Nephron (organoid): ENCODE measurements around the gene TMEM132A.

Source experiments
- H3K27ac Mint-ChIP-seq, 3 experiments: 2 replicates each; pipeline ENCODE4 v1.8.0; 2020; ENCODE audit warnings: mixed read lengths in 3 of 3, mild to moderate bottlenecking in 2 of 3, moderate library complexity in 1 of 3
- H3K27me3 Mint-ChIP-seq: 2 replicates; pipeline ENCODE4 v1.8.0; 2021; ENCODE audit warnings: low read depth, mild to moderate bottlenecking, moderate library complexity, mixed read lengths
- H3K36me3 Mint-ChIP-seq: 2 replicates; pipeline ENCODE4 v1.8.0; 2020; ENCODE audit warnings: low read depth, mixed read lengths
- H3K4me1 Mint-ChIP-seq: 2 replicates; pipeline ENCODE4 v1.8.0; 2020; ENCODE audit warnings: mixed read lengths
- H3K4me3 Mint-ChIP-seq, 3 experiments: 2 replicates each; pipeline ENCODE4 v1.8.0; 2020; ENCODE audit warnings: mild to moderate bottlenecking in 3 of 3, mixed read lengths in 3 of 3, moderate library complexity in 2 of 3
- H3K9me3 Mint-ChIP-seq: 2 replicates; pipeline ENCODE4 v1.8.0; 2020; ENCODE audit warnings: mixed read lengths
- TF ChIP-seq, protein P1 (sequence below), 3 experiments: fragments of 200-600 bp; sonication (generic); IDR thresholded peaks; one replicate each; pipeline ENCODE4 v1.5.0; 2021; ENCODE audit warnings: antibody characterized with exemption in 3 of 3; ENCODE audit not compliant: unreplicated experiment in 3 of 3

The TMEM132A gene

DNA sequence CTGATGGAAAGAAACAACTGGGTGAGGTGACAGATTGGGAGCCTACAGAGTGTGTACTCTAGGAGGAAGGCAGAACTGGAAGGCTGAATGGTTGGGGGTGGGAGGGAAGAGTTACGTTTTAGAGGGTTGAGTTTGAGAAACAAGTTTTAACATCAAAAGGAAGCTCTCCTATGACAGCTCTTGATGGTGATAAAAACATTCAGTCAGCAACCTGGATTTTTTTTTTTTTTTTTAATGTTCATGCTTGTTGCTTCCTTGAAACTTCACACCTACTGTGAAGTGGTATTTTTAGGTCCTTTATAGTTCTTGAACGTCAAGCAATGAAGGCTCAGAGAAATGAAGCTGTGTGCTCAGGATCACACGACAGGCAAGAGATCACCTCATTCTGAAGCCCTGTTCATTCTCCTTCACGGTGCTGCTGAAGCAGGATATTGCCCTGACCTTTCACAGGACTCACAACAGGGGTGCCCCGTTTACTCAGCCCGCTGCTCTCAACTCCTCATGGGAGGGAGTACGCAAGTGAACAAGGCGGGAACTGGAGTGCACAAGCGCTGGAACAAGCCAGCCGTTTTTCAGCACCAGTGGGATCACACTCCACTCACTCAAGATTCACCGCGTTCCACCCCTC, 11.9 kb upstream of the TMEM132A start:
- H3K27me3 Mint-ChIP-seq: peaks cover 5% of the 10 kb centered on the region
- H3K4me3 Mint-ChIP-seq: peak overlapping the region; percentile 79 to 97 (median 95)
- TF ChIP-seq, protein P1, sequence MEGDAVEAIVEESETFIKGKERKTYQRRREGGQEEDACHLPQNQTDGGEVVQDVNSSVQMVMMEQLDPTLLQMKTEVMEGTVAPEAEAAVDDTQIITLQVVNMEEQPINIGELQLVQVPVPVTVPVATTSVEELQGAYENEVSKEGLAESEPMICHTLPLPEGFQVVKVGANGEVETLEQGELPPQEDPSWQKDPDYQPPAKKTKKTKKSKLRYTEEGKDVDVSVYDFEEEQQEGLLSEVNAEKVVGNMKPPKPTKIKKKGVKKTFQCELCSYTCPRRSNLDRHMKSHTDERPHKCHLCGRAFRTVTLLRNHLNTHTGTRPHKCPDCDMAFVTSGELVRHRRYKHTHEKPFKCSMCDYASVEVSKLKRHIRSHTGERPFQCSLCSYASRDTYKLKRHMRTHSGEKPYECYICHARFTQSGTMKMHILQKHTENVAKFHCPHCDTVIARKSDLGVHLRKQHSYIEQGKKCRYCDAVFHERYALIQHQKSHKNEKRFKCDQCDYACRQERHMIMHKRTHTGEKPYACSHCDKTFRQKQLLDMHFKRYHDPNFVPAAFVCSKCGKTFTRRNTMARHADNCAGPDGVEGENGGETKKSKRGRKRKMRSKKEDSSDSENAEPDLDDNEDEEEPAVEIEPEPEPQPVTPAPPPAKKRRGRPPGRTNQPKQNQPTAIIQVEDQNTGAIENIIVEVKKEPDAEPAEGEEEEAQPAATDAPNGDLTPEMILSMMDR (IDR thresholded peaks at IDR 0.05; ENCODE audit: unreplicated experiment in 3 of 3): no peak
- H3K4me1 Mint-ChIP-seq: peaks cover 48% of the 10 kb centered on the region
- no peaks in the 10 kb centered on the region for H3K9me3 Mint-ChIP-seq
- H3K36me3 Mint-ChIP-seq: peaks cover 3% of the 10 kb centered on the region
- peak overlapping the region; percentile 89 to 97 (median 97) for H3K27ac Mint-ChIP-seq

DNA sequence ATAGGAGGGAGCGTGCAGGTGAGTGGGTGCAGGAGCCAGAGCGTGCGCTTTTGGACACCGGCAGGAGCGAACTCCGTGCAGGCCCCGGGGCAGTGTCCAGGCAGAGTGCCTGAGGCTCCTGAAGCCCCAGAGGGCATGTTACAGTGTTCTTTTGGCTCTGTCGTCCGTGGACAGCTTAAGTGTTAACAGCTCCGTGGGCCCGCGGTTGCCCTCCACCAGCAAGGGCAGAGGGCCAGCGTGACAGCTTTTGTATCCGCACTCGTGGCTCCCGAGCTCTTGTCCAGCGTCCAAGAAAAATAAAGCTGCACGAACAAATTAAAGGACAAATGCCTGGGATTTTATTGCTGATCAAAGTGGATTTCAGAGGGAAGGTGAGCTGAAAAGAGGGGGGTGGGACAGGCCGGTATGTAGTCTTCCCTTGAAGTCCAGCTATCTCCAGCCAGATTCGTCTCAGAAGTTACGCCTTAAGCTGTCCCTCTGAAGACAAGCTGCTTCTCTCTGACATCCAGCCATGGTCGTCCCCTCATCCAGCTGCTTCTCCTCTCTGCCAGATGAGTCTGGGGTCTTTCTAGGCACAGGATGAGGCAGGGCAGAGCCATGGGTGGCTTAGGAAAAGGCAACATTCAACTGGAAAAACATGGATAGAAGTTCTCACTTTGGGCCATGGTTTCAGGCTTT, 11.3 kb upstream of the TMEM132A start:
- Mint-ChIP-seq H3K4me3 (peak overlapping the region; percentile 95 to 98 (median 97)), H3K36me3 (peaks cover 3% of the 10 kb centered on the region), H3K27ac (peak overlapping the region; percentile 97), H3K9me3 (no peaks in the 10 kb centered on the region), H3K27me3 (peaks cover 5% of the 10 kb centered on the region), H3K4me1 (peaks cover 48% of the 10 kb centered on the region)
- TF ChIP-seq, protein P1 (IDR thresholded peaks at IDR 0.05; ENCODE audit: unreplicated experiment in 3 of 3): no peak

DNA sequence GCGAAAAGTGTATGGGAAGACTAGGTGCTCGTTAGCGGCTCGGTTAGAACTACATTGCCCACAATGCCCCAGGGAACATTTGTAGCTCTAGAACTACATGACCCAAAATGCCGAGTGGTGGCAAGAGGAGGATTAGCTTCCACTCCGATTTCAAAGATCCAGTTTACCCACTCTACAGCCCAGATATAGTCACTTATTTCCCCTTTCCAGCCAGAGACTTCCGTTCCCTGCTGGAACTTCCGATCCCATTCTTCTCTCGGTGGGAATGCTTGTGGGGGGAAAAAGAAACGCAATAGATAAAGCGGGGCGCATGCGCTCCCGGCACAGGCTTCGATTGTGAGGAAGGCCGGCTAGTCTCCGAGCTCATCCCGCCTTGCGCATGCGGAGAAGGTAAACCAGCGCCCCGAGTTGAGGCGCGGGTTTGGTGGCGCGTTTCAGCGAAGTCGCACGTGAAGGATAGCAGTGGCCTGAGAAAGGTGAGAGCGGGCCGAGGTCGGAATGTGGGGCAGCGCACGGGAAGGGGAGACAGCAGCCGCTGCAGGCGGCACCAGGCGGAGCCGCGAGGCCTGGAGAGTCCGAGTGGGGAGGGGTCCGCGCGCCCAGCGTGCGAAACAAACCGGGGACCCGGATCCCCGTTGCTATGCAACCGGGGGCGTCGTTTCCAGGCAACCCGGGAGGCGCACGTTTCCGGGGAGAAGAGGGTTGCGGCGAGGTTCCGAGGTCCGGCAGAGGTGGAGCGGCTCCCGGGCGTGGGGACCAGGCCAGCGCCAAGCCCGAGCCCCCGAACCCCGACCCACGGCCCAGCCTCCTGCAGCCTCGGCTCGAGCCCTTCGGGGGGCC, 10.2 kb upstream of the TMEM132A start, which contains the start of gene TMEM109:
Gene TMEM109, plus strand, starts transcription at position 366 of the 840 bp plus-strand sequence. CDS start 5,536 bp downstream, outside the sequence.
- TF ChIP-seq, protein P1 (IDR thresholded peaks at IDR 0.05; ENCODE audit: unreplicated experiment in 3 of 3): no peak
- Mint-ChIP-seq H3K36me3 (peaks cover 3% of the 10 kb centered on the region), H3K4me1 (peaks cover 51% of the 10 kb centered on the region), H3K27ac (peak within 1 kb of the TSS; percentile 97), H3K9me3 (no peaks in the 10 kb centered on the region), H3K4me3 (peak within 1 kb of the TSS; percentile 95 to 98 (median 97)), H3K27me3 (no peaks in the 10 kb centered on the region)

DNA sequence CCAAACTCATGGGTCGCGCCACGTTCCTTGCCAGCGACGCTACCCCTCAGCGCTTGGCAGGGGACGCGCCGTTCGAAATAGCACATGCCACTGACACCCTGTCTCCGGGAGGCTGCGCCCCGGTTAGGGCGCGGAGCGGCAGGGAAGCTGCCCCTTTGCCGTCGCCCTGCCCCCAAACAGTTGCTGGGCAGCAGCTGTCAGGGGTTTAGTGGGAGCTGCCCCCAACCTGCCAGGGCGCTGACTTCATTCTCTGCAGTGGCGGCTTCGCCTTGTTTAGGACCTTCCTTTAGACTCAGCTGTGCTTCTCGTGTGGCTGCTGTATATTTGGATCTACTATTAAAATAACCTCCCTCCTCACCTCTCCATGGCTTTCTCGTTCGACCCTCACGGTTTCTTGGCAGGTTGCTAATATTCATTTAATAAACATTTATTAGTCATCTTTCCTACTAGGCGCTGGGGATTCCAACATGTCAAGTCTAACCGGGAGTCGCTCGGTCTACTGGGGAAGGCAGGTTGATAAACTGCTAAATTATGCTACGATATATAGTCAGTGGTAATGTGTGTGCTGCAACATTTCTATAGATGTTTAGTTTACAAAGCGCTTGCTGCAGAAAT, 9.5 kb upstream of the TMEM132A start:
- TF ChIP-seq, protein P1 (IDR thresholded peaks at IDR 0.05; ENCODE audit: unreplicated experiment in 3 of 3): no peak
- peaks cover 58% of the 10 kb centered on the region for H3K4me1 Mint-ChIP-seq
- H3K27ac Mint-ChIP-seq: peak overlapping the region; percentile 81 to 89 (median 87)
- peak overlapping the region; percentile 91 to 95 (median 95) for H3K4me3 Mint-ChIP-seq
- no peaks in the 10 kb centered on the region for H3K27me3 Mint-ChIP-seq
- H3K36me3 Mint-ChIP-seq: peaks cover 8% of the 10 kb centered on the region
- H3K9me3 Mint-ChIP-seq: no peaks in the 10 kb centered on the region

DNA sequence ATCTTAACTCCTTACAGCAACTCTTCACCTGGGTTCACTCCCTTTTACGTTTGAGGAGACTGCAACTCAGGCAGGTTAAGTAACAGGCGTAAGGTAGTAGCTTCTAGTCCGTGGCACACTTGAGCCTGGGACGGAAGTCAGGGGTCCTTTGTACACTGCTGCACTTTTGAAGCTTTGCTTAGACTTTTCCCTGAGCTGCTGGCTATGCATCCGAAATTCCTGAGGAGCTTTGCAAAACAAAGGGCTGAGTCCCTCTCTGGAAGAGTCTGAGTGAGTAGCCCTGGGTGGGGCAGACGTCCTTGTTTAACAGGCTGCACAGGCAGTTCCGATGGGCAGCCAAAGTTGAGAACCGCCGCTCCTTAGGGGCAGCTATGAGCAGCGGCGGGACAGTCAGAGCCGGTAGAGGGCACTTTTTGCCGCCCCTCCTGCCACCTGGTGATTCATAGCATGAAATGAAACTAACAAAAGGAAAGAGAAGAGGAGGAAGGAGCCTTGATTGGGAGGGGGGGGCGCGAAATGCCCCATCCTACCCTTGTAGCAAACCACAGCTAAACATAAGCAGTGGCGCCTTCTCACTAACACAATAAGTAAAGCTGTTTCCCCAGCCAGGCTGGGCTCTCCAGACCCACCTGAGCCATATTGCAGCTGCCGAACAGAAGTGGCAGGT, 8.9 kb upstream of the TMEM132A start:
- Mint-ChIP-seq H3K4me3 (peak overlapping the region; percentile 91 to 95 (median 95)), H3K9me3 (no peaks in the 10 kb centered on the region), H3K4me1 (peaks cover 64% of the 10 kb centered on the region), H3K36me3 (peaks cover 15% of the 10 kb centered on the region), H3K27ac (peak overlapping the region; percentile 81 to 89 (median 87)), H3K27me3 (no peaks in the 10 kb centered on the region)
- TF ChIP-seq, protein P1 (IDR thresholded peaks at IDR 0.05; ENCODE audit: unreplicated experiment in 3 of 3): peak in 1 of 3 experiments; percentile 28
